Left lung (tissue), 10 donors: ENCODE data around the gene MIGA2. TPM values are rescaled to one million over a fixed set of nuclear protein-coding genes. Genes with fewer than 3 reads are reported as not detected.

Source experiments
- ATAC-seq: fragments of 200-7000 bp; cut with Tn5 transposase; one replicate; pipeline ENCODE4 v1.9.1; 2020; ENCODE audit warnings: moderate library complexity
- DNase-seq, 4 donors: peaks; one replicate each; pipeline ENCODE4 v3.0.0-alpha.2; 2013 to 2020
- H3K27ac ChIP-seq, 2 donors: fragments of 200-600 bp; sonication (generic) in 1 of 2; one replicate each; pipeline versions ENCODE4 v1.5.0 to v1.8.0; 2020 to 2021
- H3K27me3 ChIP-seq, 2 donors: fragments of 200-600 bp; sonication (generic) in 1 of 2; one replicate each; pipeline versions ENCODE4 v1.5.0 to v1.8.0; 2020 to 2021
- H3K36me3 ChIP-seq, 2 donors: fragments of 200-600 bp; sonication (generic) in 1 of 2; one replicate each; pipeline versions ENCODE4 v1.5.0 to v1.8.0; 2020 to 2021
- H3K4me1 ChIP-seq, 2 donors: fragments of 200-600 bp; one replicate each; pipeline ENCODE4 v1.8.0; 2021
- H3K4me3 ChIP-seq, 2 donors: fragments of 200-600 bp; sonication (generic) in 1 of 2; one replicate each; pipeline versions ENCODE4 v1.5.0 to v1.8.0; 2020 to 2021; ENCODE audit warnings: mild to moderate bottlenecking in 1 of 2
- H3K9me3 ChIP-seq, 2 donors: fragments of 200-600 bp; sonication (generic) in 1 of 2; one replicate each; pipeline versions ENCODE4 v1.5.0 to v1.8.0; 2020 to 2021
- intact Hi-C, 2 donors: fragments of 100-400 bp; cut with DNase I; formaldehyde crosslinking; loops; one replicate each; pipeline versions ENCODE4 v1.11.2 to v1.14.2; 2022
- polyA plus RNA-seq, 6 donors: library from polyadenylated mRNA; unstranded; fragments of 120-200 nt; gene quantifications; one replicate each; pipeline ENCODE4 v1.2.1, GENCODE V29; 2013; ENCODE audit not compliant: insufficient read length in 6 of 6
- total RNA-seq, 2 donors: library from RNA; stranded (reverse); fragmentation: NEBNext Ultra II Directional; extraction: Animal tissue kit (Norgen Biotek cat#: 25700); gene quantifications; one replicate each; pipeline ENCODE4 v1.2.1, GENCODE V29; 2021
- TF ChIP-seq, protein P1 (sequence below), 2 donors: fragments of 200-600 bp; sonication (generic) in 1 of 2; IDR thresholded peaks; one replicate each; pipeline versions ENCODE4 v1.5.0 to v1.8.0; 2021; ENCODE audit warnings: antibody characterized with exemption in 2 of 2
- donor health status: DM: no; HTN: yes; CAD: no.
- donor health status: DM: no; HTN: no; CAD: no.

Gene MIGA2
- total and polyA plus RNA-seq, 8 donors, result 15.9 to 28.6 (median 19.3) TPM

DNA sequence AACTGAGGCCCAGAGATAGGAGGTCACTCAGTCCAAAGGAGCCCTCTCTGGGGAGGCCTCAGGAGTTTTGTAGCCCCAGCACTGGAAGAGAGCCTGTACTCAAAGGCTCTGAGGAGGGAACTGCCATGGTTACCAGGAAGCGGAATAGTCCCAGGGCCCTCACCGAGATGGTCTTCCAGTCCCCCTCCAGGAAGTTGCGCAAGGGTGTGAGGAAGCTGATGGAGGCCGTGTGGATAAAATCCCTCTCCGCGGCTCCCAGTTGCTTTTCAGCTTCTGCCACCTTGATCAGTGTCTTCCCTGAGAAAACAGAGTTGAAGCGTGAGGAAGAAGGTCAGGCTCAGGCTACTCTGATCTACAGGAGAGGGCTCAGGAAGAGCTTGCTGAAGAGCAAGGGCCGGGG is 21.8 kb upstream of the MIGA2 start:
- Histone ChIP-seq H3K27me3 (no peaks in the 10 kb centered on the region), H3K9me3 (no peaks in the 10 kb centered on the region), H3K4me3 (no peak overlapping the region), H3K36me3 (peaks cover 0 to 82% of the 10 kb centered on the region in 2 donors), H3K27ac (no peak overlapping the region), H3K4me1 (no peaks in the 10 kb centered on the region)
- TF ChIP-seq, protein P1, sequence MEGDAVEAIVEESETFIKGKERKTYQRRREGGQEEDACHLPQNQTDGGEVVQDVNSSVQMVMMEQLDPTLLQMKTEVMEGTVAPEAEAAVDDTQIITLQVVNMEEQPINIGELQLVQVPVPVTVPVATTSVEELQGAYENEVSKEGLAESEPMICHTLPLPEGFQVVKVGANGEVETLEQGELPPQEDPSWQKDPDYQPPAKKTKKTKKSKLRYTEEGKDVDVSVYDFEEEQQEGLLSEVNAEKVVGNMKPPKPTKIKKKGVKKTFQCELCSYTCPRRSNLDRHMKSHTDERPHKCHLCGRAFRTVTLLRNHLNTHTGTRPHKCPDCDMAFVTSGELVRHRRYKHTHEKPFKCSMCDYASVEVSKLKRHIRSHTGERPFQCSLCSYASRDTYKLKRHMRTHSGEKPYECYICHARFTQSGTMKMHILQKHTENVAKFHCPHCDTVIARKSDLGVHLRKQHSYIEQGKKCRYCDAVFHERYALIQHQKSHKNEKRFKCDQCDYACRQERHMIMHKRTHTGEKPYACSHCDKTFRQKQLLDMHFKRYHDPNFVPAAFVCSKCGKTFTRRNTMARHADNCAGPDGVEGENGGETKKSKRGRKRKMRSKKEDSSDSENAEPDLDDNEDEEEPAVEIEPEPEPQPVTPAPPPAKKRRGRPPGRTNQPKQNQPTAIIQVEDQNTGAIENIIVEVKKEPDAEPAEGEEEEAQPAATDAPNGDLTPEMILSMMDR (IDR thresholded peaks at IDR 0.05), result no peak
- intact Hi-C loops, result no loop called here
- ATAC-seq (no peak), DNase-seq (no peak)

DNA sequence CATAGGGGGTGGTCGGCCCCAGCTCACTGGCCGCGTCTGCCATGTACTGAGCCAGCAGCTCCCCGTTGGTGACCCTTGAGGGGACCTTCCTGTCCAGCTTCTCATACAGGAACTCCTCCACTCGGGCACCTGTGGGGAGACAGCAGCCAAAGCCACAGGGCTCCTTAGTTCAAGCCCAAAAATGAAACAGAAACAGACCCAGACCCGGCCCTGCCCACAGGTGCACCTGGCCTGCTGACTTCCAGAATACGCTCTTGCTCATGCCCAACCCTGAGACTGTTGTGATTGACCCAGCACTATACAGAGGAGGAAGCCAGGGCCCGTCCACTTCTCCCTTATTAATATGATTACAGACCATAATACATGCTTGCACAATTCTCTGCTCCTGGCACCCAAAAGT is 15.3 kb upstream of the MIGA2 start:
- TF ChIP-seq, protein P1 (IDR thresholded peaks at IDR 0.05), result no peak
- intact Hi-C loops, result no loop called here
- no peaks in the 10 kb centered on the region for H3K9me3 ChIP-seq
- H3K27ac ChIP-seq, result no peak overlapping the region
- H3K4me3 ChIP-seq, result no peak overlapping the region
- DNase-seq (no peak), ATAC-seq (no peak)
- peaks cover 0 to 36% of the 10 kb centered on the region in 2 donors for H3K36me3 ChIP-seq
- H3K27me3 ChIP-seq, result no peaks in the 10 kb centered on the region
- H3K4me1 ChIP-seq, result peaks cover 0 to 6% of the 10 kb centered on the region in 2 donors

DNA sequence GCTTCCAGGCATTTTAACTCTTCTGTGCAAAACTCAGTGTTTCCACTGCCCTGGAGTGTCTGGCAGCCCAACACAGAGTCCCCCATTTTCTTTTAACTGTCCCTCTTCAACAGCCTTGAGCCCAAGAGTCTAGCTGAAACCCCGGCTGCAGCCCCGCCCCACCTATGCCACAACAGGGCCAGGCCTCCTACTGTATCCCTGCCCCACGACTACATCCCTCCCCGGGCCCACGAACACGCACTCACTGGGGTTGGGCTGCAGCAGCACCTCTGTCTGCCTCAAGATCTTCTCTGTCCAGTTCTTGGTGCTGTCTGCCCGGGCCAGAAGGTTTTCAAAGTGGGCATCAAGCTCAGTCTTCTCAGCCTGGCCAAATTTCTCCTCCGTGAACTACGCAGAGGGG is 14.4 kb upstream of the MIGA2 start:
- Histone ChIP-seq H3K4me1 (peaks cover 9 to 16% of the 10 kb centered on the region in 2 donors), H3K27ac (no peak overlapping the region), H3K36me3 (peaks cover 0 to 36% of the 10 kb centered on the region in 2 donors), H3K27me3 (no peaks in the 10 kb centered on the region), H3K4me3 (no peak overlapping the region), H3K9me3 (no peaks in the 10 kb centered on the region)
- ATAC-seq (no peak), DNase-seq (no peak)
- intact Hi-C loops, result no loop called here
- TF ChIP-seq, protein P1 (IDR thresholded peaks at IDR 0.05), result no peak

DNA sequence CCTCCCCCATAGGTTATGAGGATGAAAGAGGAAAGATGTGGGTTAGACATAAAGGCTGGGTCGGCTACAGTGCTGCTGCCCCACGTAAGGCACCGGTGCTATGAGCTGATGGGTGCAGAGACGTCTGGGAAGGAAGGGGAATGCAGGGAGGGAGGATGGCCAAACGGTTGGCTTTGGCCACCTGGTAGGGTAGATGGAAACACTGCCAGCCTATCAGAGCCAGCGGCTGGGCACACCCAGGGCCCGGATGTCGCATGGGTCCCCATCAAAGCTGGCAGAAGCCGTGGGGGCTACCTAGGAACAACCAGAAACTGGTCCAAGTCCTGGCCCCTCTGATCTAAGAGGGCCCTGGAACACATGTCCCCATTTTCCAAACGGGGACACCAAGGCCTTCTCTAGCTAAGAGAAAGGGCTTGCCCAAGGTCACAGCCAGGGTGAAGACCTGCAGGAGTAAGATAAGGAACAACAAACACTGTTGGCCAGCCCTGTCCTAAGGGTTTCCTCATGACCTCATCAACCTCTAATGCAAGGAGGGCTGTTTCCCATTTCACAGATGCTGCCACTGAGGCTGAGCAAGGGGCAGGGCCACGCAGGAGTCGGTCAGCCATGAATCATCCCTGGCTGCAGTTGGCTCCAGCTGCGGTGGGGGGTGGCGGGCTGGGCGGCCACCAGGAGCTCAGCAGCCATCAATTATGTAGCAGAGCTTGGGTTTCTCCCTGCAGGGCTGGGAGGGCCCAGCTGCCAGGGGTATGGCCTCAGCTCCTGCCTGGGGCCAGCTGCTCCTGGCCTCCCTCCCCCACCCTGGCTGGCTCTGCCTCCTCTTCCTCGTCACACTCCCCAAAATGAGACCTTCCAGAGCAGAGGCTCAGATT is 13.2 kb upstream of the MIGA2 start:
- H3K27ac ChIP-seq, result no peak overlapping the region
- TF ChIP-seq, protein P1 (IDR thresholded peaks at IDR 0.05), result no peak
- peaks cover 14 to 24% of the 10 kb centered on the region in 2 donors for H3K4me1 ChIP-seq
- H3K9me3 ChIP-seq, result no peaks in the 10 kb centered on the region
- H3K27me3 ChIP-seq, result no peaks in the 10 kb centered on the region
- no peak for ATAC-seq
- no peak for DNase-seq
- intact Hi-C loops, result no loop called here
- H3K36me3 ChIP-seq, result peaks cover 0 to 28% of the 10 kb centered on the region in 2 donors
- H3K4me3 ChIP-seq, result no peak overlapping the region

DNA sequence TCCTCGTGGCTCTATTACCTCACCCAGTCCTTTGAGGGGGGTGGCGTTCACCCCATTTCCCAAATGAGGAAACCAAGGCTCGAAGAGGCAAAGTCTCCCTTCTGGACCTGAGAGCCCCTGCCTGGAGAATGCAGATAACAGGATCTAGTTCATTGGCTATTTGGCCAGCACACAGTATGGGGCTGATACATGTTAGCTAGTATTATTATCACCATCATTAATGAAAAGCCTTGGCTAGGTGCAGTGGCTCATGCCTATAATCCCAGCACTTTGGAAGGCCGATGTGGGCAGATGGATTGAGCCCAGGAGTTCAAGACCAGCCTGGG is 12.6 kb upstream of the MIGA2 start:
- Histone ChIP-seq H3K27ac (no peak overlapping the region), H3K4me1 (peaks cover 14 to 29% of the 10 kb centered on the region in 2 donors), H3K4me3 (no peak overlapping the region), H3K9me3 (no peaks in the 10 kb centered on the region), H3K27me3 (no peaks in the 10 kb centered on the region), H3K36me3 (peaks cover 0 to 22% of the 10 kb centered on the region in 2 donors)
- intact Hi-C loops, result no loop called here
- no peak for DNase-seq
- no peak for ATAC-seq
- TF ChIP-seq, protein P1 (IDR thresholded peaks at IDR 0.05), result no peak
